Urinary bladder (tissue), 4 donors: ENCODE data around the gene ST6GALNAC4. TPM values are rescaled to one million over a fixed set of nuclear protein-coding genes. Genes with fewer than 3 reads are reported as not detected.

Source experiments
- DNase-seq: peaks from one replicate; pipeline ENCODE4 v3.0.0-alpha.2; 2015; ENCODE audit errors: extremely low spot score
- H3K27ac ChIP-seq: one replicate; pipeline ENCODE4 v1.5.1; 2013; ENCODE audit warnings: low read depth, mild to moderate bottlenecking, moderate library complexity
- H3K36me3 ChIP-seq: one replicate; pipeline ENCODE4 v1.6.1; 2013; ENCODE audit warnings: mild to moderate bottlenecking, moderate library complexity; ENCODE audit not compliant: insufficient read depth
- H3K4me1 ChIP-seq: one replicate; pipeline ENCODE4 v1.6.1; 2013; ENCODE audit warnings: mild to moderate bottlenecking, moderate library complexity; ENCODE audit not compliant: insufficient read depth
- H3K4me3 ChIP-seq: one replicate; pipeline ENCODE4 v1.5.1; 2013; ENCODE audit warnings: low read depth, low read length
- WGBS: extraction: QIAGEN DNeasy Blood & Tissue Kit; methylation state at CpG from one replicate; pipeline ENCODE4 v1.1.7; 2013; 5-methylcytosine and 5-hydroxymethylcytosine counted together
- polyA plus RNA-seq: library from polyadenylated mRNA; stranded (reverse); fragments of 200-250 nt; gene quantifications from one replicate; pipeline ENCODE4 v1.2.3, GENCODE V29; 2013
- total RNA-seq: library from RNA; depleted of rRNA; stranded (reverse); fragments of >200 nt; gene quantifications from one replicate; pipeline ENCODE4 v1.2.3, GENCODE V29; 2014
- donor health status: healthy with polysubstance abuse.
- donor health status: healthy.

ST6GALNAC4 gene
- total and polyA plus RNA-seq, 2 donors = 6.8 to 35.1 TPM

GRCh38 chr9:127930231-127931091 is 13.6 kb upstream of the ST6GALNAC4 start, which contains the start of gene PIP5KL1:
Gene PIP5KL1, minus strand, starts transcription at chr9:127930777. Its CDS starts 25 bp downstream, at chr9:127930752.
- Histone ChIP-seq H3K36me3 (no peaks in the 10 kb centered on the region), H3K4me1 (no peaks in the 10 kb centered on the region), H3K4me3 (peak within 1 kb of the TSS; percentile 38), H3K27ac (no peak within 1 kb of the TSS)
- DNase-seq = no peak
- WGBS = 1% methylated on average over 70 of the region's 70 CpGs

GRCh38 chr9:127929625-127929979 is 12.8 kb upstream of the ST6GALNAC4 start:
- no peak for DNase-seq
- Histone ChIP-seq H3K4me1 (no peaks in the 10 kb centered on the region), H3K27ac (no peak overlapping the region), H3K4me3 (no peak overlapping the region), H3K36me3 (no peaks in the 10 kb centered on the region)
- WGBS = 61% methylated on average over 10 of the region's 10 CpGs

- Histone ChIP-seq H3K27ac (no peak overlapping the region), H3K4me3 (no peak overlapping the region), H3K36me3 (no peaks in the 10 kb centered on the region), H3K4me1 (no peaks in the 10 kb centered on the region)
- WGBS = 72% methylated on average over 11 of the region's 11 CpGs
- no peak for DNase-seq
Measured at GRCh38 chr9:127928676-127929624, 12.1 kb upstream of the ST6GALNAC4 start.

GRCh38 chr9:127927988-127928675 is 11.3 kb upstream of the ST6GALNAC4 start:
- WGBS = 27% methylated on average over 24 of the region's 24 CpGs
- no peaks in the 10 kb centered on the region for H3K36me3 ChIP-seq
- no peak overlapping the region for H3K27ac ChIP-seq
- no peaks in the 10 kb centered on the region for H3K4me1 ChIP-seq
- H3K4me3 ChIP-seq = no peak overlapping the region
- no peak for DNase-seq

GRCh38 chr9:127927201-127927987 is 10.6 kb upstream of the ST6GALNAC4 start:
- DNase-seq = no peak
- Histone ChIP-seq H3K4me1 (no peaks in the 10 kb centered on the region), H3K36me3 (no peaks in the 10 kb centered on the region), H3K4me3 (peak overlapping the region; percentile 8), H3K27ac (no peak overlapping the region)
- 4% methylated on average over 56 of the region's 56 CpGs for WGBS

GRCh38 chr9:127926906-127927200 is 10.0 kb upstream of the ST6GALNAC4 start:
- no peak for DNase-seq
- H3K4me3 ChIP-seq = peak overlapping the region; percentile 8
- WGBS = 14% methylated on average over 19 of the region's 19 CpGs
- no peak overlapping the region for H3K27ac ChIP-seq
- no peaks in the 10 kb centered on the region for H3K36me3 ChIP-seq
- no peaks in the 10 kb centered on the region for H3K4me1 ChIP-seq

GRCh38 chr9:127925959-127926905 is 9.4 kb upstream of the ST6GALNAC4 start:
- Histone ChIP-seq H3K27ac (no peak overlapping the region), H3K4me1 (no peaks in the 10 kb centered on the region), H3K36me3 (no peaks in the 10 kb centered on the region), H3K4me3 (no peak overlapping the region)
- no peak for DNase-seq
- 73% methylated on average over 14 of the region's 14 CpGs for WGBS

- no peak overlapping the region for H3K4me3 ChIP-seq
- H3K4me1 ChIP-seq = no peaks in the 10 kb centered on the region
- DNase-seq = no peak
- H3K36me3 ChIP-seq = no peaks in the 10 kb centered on the region
- 85% methylated on average over 22 of the region's 22 CpGs for WGBS
- H3K27ac ChIP-seq = no peak overlapping the region
Measured at GRCh38 chr9:127924736-127925444, 8.0 kb upstream of the ST6GALNAC4 start.

- 83% methylated on average over 8 of the region's 8 CpGs for whole genome bisulfite sequencing
- Histone ChIP-seq H3K4me3 (no peak overlapping the region), H3K4me1 (no peaks in the 10 kb centered on the region), H3K27ac (no peak overlapping the region), H3K36me3 (no peaks in the 10 kb centered on the region)
- no peak for DNase-seq
Measured at GRCh38 chr9:127923771-127924170, 6.9 kb upstream of the ST6GALNAC4 start.

GRCh38 chr9:127923046-127923445 is 6.2 kb upstream of the ST6GALNAC4 start:
- WGBS = 53% methylated on average over 6 of the region's 6 CpGs
- Histone ChIP-seq H3K36me3 (no peaks in the 10 kb centered on the region), H3K27ac (no peak overlapping the region), H3K4me1 (no peaks in the 10 kb centered on the region), H3K4me3 (no peak overlapping the region)
- no peak for DNase-seq

GRCh38 chr9:127921557-127922120 is 4.8 kb upstream of the ST6GALNAC4 start:
- Histone ChIP-seq H3K36me3 (no peaks in the 10 kb centered on the region), H3K4me1 (no peaks in the 10 kb centered on the region), H3K27ac (no peak overlapping the region), H3K4me3 (no peak overlapping the region)
- WGBS = 17% methylated on average over 45 of the region's 45 CpGs
- no peak for DNase-seq
